Measurements from ENCODE around the gene DNM1. TPM values are rescaled to one million over a fixed set of nuclear protein-coding genes. Genes with fewer than 3 reads are reported as not detected.
A peak's percentile ranks its signal among the peaks of the same experiment; 100 is the strongest.

Gene DNM1
- total RNA-seq, 1 donor from 2014 or later = 276 TPM

DNA sequence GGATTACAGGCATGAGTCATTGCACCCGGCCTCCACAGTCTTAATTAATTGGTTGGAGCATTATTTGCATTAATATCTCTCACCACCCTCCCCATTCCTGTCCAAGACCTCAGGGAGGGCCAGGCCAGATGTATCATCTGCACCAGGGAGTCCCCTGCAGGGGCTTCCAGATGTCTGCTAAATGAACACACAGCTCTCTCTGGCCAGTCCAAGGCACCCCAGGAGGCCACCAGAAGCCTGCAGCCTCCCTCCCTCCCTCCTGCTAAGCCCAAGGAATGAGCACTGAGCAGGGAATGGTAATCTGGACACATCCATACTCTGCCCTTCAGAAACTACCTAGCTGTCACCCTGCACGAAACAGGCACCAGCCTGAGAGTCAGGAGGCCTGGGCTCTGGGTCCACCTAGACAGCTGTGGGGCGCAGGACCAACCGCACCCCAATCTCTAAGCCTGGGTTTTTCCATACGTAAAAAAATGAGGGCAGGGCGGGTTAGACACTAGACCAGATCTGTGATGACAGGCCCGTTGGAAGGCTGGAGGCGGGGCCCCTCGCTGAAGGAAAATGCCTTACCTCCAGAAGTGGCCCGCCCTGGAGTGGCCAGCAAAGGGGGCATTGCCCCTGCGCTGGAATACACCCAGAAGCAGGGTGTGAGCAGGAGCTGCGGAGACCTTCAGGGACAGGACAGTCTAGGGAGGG, 20.1 kb upstream of the DNM1 start:
- H3K27me3 Mint-ChIP-seq (ENCODE audit: unreplicated experiment) = peaks cover 4% of the 10 kb centered on the region
- DNase-seq = no peak
- H3K27ac Mint-ChIP-seq (ENCODE audit: unreplicated experiment) = peak overlapping the region; percentile 70
- H3K4me1 Mint-ChIP-seq (ENCODE audit: low read depth, unreplicated experiment) = peaks cover 3% of the 10 kb centered on the region
- H3K4me3 Mint-ChIP-seq (ENCODE audit: unreplicated experiment) = no peak overlapping the region
- H3K9me3 Mint-ChIP-seq (ENCODE audit: unreplicated experiment) = peaks cover 3% of the 10 kb centered on the region
- no peak for TF ChIP-seq CTCF (IDR thresholded peaks at IDR 0.05; ENCODE audit: partially characterized antibody, unreplicated experiment)
- H3K36me3 Mint-ChIP-seq (ENCODE audit: unreplicated experiment) = peaks cover 6% of the 10 kb centered on the region

- H3K4me3 Mint-ChIP-seq (ENCODE audit: unreplicated experiment) = no peak overlapping the region
- peaks cover 6% of the 10 kb centered on the region for H3K4me1 Mint-ChIP-seq (ENCODE audit: low read depth, unreplicated experiment)
- peaks cover 6% of the 10 kb centered on the region for H3K36me3 Mint-ChIP-seq (ENCODE audit: unreplicated experiment)
Observed at GRCh38 chr9:128185979-128186965, 16.9 kb upstream of the DNM1 start.

GRCh38 chr9:128187361-128187760, 15.8 kb upstream of the DNM1 start:
- DNase-seq = no peak
- peaks cover 10% of the 10 kb centered on the region for H3K27me3 Mint-ChIP-seq (ENCODE audit: unreplicated experiment)
- H3K36me3 Mint-ChIP-seq (ENCODE audit: unreplicated experiment) = peaks cover 6% of the 10 kb centered on the region
- no peak for TF ChIP-seq CTCF (IDR thresholded peaks at IDR 0.05; ENCODE audit: partially characterized antibody, unreplicated experiment)
- peaks cover 3% of the 10 kb centered on the region for H3K4me1 Mint-ChIP-seq (ENCODE audit: low read depth, unreplicated experiment)
- peaks cover 4% of the 10 kb centered on the region for H3K9me3 Mint-ChIP-seq (ENCODE audit: unreplicated experiment)
- no peak overlapping the region for H3K4me3 Mint-ChIP-seq (ENCODE audit: unreplicated experiment)
- no peak overlapping the region for H3K27ac Mint-ChIP-seq (ENCODE audit: unreplicated experiment)

More at GRCh38 chr9:128185979-128186965, 16.9 kb upstream of the DNM1 start:
- H3K27me3 Mint-ChIP-seq (ENCODE audit: unreplicated experiment) = peaks cover 7% of the 10 kb centered on the region
- peaks cover 4% of the 10 kb centered on the region for H3K9me3 Mint-ChIP-seq (ENCODE audit: unreplicated experiment)
- no peak overlapping the region for H3K27ac Mint-ChIP-seq (ENCODE audit: unreplicated experiment)
- no peak for TF ChIP-seq CTCF (IDR thresholded peaks at IDR 0.05; ENCODE audit: partially characterized antibody, unreplicated experiment)
- no peak for DNase-seq

GRCh38 chr9:128188209-128188608, 15.0 kb upstream of the DNM1 start:
- H3K9me3 Mint-ChIP-seq (ENCODE audit: unreplicated experiment) = peaks cover 4% of the 10 kb centered on the region
- TF ChIP-seq CTCF (IDR thresholded peaks at IDR 0.05; ENCODE audit: partially characterized antibody, unreplicated experiment) = no peak
- peaks cover 10% of the 10 kb centered on the region for H3K27me3 Mint-ChIP-seq (ENCODE audit: unreplicated experiment)
- no peak overlapping the region for H3K27ac Mint-ChIP-seq (ENCODE audit: unreplicated experiment)
- no peak for DNase-seq
- no peak overlapping the region for H3K4me3 Mint-ChIP-seq (ENCODE audit: unreplicated experiment)
- peaks cover 6% of the 10 kb centered on the region for H3K36me3 Mint-ChIP-seq (ENCODE audit: unreplicated experiment)
- H3K4me1 Mint-ChIP-seq (ENCODE audit: low read depth, unreplicated experiment) = peaks cover 3% of the 10 kb centered on the region

All from glutamatergic neuron (in vitro differentiated cells).